ENCODE measurements around the gene NT5DC1.

GRCh38 chr6:116062496-116062895, 38.2 kb upstream of the NT5DC1 start:
- no peak for TF ChIP-seq RCOR1 (conservative IDR thresholded peaks at IDR 0.05; ENCODE audit: low read depth, low read length)
- no peak for TF ChIP-seq SIN3A (IDR thresholded peaks at IDR 0.05; ENCODE audit: low read depth, low read length)
- no peak for TF ChIP-seq MAX (IDR thresholded peaks at IDR 0.05; ENCODE audit: low read depth, low read length)

All from GM12878 (cell line).